ENCODE measurements around the gene IL2RA. TPM values are rescaled to one million over a fixed set of nuclear protein-coding genes. Genes with fewer than 3 reads are reported as not detected.

Gene IL2RA
- total RNA-seq, 1 experiment from 2014 or later, result not detected

DNA sequence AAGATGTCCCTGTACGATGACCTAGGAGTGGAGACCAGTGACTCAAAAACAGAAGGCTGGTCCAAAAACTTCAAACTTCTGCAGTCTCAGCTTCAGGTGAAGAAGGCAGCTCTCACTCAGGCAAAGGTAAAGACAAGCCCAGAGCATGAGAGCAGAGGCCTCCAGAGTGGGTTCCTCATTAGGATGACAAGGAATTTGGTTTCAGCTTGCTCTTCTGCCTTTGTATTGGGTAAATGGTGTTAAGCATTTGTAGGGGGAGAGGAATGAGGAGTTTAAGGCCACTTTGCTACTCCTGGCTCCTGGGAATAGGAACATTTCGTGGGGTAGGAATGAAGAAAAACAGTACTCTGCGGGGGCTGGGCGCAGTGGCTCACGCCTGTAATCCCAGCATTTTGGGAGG is 34.9 kb upstream of the IL2RA start:
- peaks cover 59% of the 10 kb centered on the region for H3K79me2 ChIP-seq (ENCODE audit: low read length)
- TF ChIP-seq EZH2 (IDR thresholded peaks at IDR 0.05; ENCODE audit: low read length, unreplicated experiment) (no peak), EZH2phosphoT487 (IDR thresholded peaks at IDR 0.05; ENCODE audit: borderline replicate concordance, low read length) (no peak)
- TF ChIP-seq, protein P1, sequence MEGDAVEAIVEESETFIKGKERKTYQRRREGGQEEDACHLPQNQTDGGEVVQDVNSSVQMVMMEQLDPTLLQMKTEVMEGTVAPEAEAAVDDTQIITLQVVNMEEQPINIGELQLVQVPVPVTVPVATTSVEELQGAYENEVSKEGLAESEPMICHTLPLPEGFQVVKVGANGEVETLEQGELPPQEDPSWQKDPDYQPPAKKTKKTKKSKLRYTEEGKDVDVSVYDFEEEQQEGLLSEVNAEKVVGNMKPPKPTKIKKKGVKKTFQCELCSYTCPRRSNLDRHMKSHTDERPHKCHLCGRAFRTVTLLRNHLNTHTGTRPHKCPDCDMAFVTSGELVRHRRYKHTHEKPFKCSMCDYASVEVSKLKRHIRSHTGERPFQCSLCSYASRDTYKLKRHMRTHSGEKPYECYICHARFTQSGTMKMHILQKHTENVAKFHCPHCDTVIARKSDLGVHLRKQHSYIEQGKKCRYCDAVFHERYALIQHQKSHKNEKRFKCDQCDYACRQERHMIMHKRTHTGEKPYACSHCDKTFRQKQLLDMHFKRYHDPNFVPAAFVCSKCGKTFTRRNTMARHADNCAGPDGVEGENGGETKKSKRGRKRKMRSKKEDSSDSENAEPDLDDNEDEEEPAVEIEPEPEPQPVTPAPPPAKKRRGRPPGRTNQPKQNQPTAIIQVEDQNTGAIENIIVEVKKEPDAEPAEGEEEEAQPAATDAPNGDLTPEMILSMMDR (conservative IDR thresholded peaks at IDR 0.05; ENCODE audit: low read depth, low read length), result no peak
- H3K9ac ChIP-seq (ENCODE audit: low read length), result no peak overlapping the region
- no peak overlapping the region for H2AFZ ChIP-seq (ENCODE audit: low read length)
- H3K27ac ChIP-seq (ENCODE audit: low read length), result no peak overlapping the region
- H3K4me3 ChIP-seq (ENCODE audit: low read length), result no peak overlapping the region
- intact Hi-C loops (cut with micrococcal nuclease), result no loop called here
- no peak overlapping the region for H3K4me2 ChIP-seq (ENCODE audit: low read length)
- POLR2A ChIA-PET (ENCODE audit: unreplicated experiment), result no interaction called here
- no peaks in the 10 kb centered on the region; the same call in 1 of the 2 replicates for H3K36me3 ChIP-seq (ENCODE audit: low read depth, low read length)
- ATAC-seq (no peak), DNase-seq (no peak)
- H3K9me3 ChIP-seq (ENCODE audit: low read length), result no peaks in the 10 kb centered on the region
- H3F3A ChIP-seq (ENCODE audit: low read length, unreplicated experiment), result no peaks in the 10 kb centered on the region
- H4K20me1 ChIP-seq (ENCODE audit: low read length), result peaks cover under 1% of the 10 kb centered on the region; the same call in 1 of the 2 replicates
- H3K9me2 ChIP-seq (replicated peaks; ENCODE audit: low read length), result no peaks in the 10 kb centered on the region
- CTCF ChIA-PET, result no interaction called here
- H3K27me3 ChIP-seq (ENCODE audit: low read length), result no peaks in the 10 kb centered on the region
- no peaks in the 10 kb centered on the region; the same call in 1 of the 2 replicates for H3K4me1 ChIP-seq (ENCODE audit: insufficient read depth, low read length)
- no TSS peak for BruUV-seq (replicated peaks)

DNA sequence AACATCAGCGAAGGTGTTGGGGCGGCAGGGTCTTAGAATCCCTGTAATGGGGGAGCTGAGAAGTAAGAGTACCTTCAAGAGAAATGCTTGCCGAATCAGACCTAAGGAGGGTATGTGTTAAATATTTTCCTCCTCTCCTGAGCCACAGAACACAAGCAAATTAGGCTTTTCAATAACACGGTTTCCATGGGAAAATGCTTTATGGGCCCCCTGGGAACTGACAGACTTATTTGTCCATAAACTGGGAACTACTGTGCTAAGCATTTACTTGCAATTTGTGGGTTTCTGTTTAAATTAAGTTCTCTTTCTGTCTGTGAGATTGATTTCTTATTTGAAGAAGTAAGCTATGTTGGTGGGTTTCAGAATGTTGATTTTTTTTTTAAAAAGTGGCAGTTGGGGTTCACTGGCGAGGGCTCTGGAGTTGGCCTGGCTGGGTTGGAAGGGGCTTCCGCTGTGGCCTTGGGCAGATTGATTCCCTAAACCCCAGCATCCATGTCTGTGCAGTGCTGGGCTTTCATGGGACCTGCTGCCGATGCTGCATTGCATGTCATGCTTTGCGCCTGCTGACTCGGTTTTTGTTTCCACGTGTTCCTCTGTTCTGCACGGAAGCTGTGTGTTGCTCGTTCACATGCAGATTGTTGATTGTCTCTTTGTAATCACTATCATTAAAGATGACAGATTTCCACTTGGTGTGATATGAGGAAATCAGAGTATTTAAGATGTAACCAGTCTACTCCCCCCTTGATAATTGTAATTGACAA is 33.8 kb upstream of the IL2RA start:
- ATAC-seq (no peak), DNase-seq (no peak)
- Histone ChIP-seq H3K36me3 (ENCODE audit: low read depth, low read length) (no peaks in the 10 kb centered on the region; the same call in 1 of the 2 replicates), H3K4me3 (ENCODE audit: low read length) (no peak overlapping the region), H3K4me2 (ENCODE audit: low read length) (no peak overlapping the region), H3F3A (ENCODE audit: low read length, unreplicated experiment) (no peaks in the 10 kb centered on the region), H3K9ac (ENCODE audit: low read length) (no peak overlapping the region), H3K4me1 (ENCODE audit: insufficient read depth, low read length) (no peaks in the 10 kb centered on the region; the same call in 1 of the 2 replicates), H4K20me1 (ENCODE audit: low read length) (peaks cover 11% of the 10 kb centered on the region), H2AFZ (ENCODE audit: low read length) (no peak overlapping the region), H3K79me2 (ENCODE audit: low read length) (peaks cover 70% of the 10 kb centered on the region), H3K9me3 (ENCODE audit: low read length) (no peaks in the 10 kb centered on the region), H3K27me3 (ENCODE audit: low read length) (no peaks in the 10 kb centered on the region), H3K9me2 (replicated peaks; ENCODE audit: low read length) (no peaks in the 10 kb centered on the region), H3K27ac (ENCODE audit: low read length) (no peak overlapping the region)
- ChIA-PET CTCF (no interaction called here), POLR2A (ENCODE audit: unreplicated experiment) (no interaction called here)
- TF ChIP-seq, protein P1 (conservative IDR thresholded peaks at IDR 0.05; ENCODE audit: low read depth, low read length), result no peak
- no peak for TF ChIP-seq EZH2 (IDR thresholded peaks at IDR 0.05; ENCODE audit: low read length, unreplicated experiment)
- no peak for TF ChIP-seq EZH2phosphoT487 (IDR thresholded peaks at IDR 0.05; ENCODE audit: borderline replicate concordance, low read length)
- BruUV-seq (replicated peaks), result no TSS peak
- intact Hi-C loops (cut with micrococcal nuclease), result no loop called here

DNA sequence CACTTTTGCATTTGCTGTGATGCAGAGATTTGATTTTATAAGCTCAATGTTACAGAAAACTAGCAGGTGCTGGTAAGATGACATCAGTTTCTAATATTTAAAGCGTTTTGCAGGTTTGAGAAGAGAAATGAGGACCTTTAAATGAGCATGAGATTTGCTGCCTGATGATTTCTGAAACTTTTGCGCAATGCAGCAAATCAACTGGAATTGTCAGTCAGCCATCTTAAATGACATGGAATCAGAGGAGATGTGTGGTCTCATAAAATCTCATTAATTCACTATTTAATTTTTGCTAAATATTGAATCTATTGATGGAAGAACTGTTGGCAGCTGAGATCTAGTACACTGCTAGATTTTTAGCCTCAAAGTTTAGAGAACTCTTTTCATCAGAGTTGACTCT is 30.6 kb upstream of the IL2RA start:
- Histone ChIP-seq H3K9me3 (ENCODE audit: low read length) (no peaks in the 10 kb centered on the region), H3F3A (ENCODE audit: low read length, unreplicated experiment) (no peaks in the 10 kb centered on the region), H3K4me2 (ENCODE audit: low read length) (no peak overlapping the region), H3K27ac (ENCODE audit: low read length) (no peak overlapping the region), H3K27me3 (ENCODE audit: low read length) (no peaks in the 10 kb centered on the region), H3K36me3 (ENCODE audit: low read depth, low read length) (no peaks in the 10 kb centered on the region; the same call in none of the 2 replicates), H3K4me1 (ENCODE audit: insufficient read depth, low read length) (peaks cover 5% of the 10 kb centered on the region), H3K9me2 (replicated peaks; ENCODE audit: low read length) (no peaks in the 10 kb centered on the region), H3K79me2 (ENCODE audit: low read length) (peaks cover 83% of the 10 kb centered on the region), H2AFZ (ENCODE audit: low read length) (no peak overlapping the region), H4K20me1 (ENCODE audit: low read length) (peaks cover 20% of the 10 kb centered on the region), H3K9ac (ENCODE audit: low read length) (no peak overlapping the region), H3K4me3 (ENCODE audit: low read length) (no peak overlapping the region)
- TF ChIP-seq, protein P1 (conservative IDR thresholded peaks at IDR 0.05; ENCODE audit: low read depth, low read length), result no peak
- TF ChIP-seq EZH2phosphoT487 (IDR thresholded peaks at IDR 0.05; ENCODE audit: borderline replicate concordance, low read length) (no peak), EZH2 (IDR thresholded peaks at IDR 0.05; ENCODE audit: low read length, unreplicated experiment) (no peak)
- no TSS peak for BruUV-seq (replicated peaks)
- ChIA-PET CTCF (no interaction called here), POLR2A (ENCODE audit: unreplicated experiment) (no interaction called here)
- ATAC-seq, result no peak
- DNase-seq, result no peak
- intact Hi-C loops (cut with micrococcal nuclease), result no loop called here

Data from PC-3 (cell line).